OCI-LY3 (cell line): ENCODE results near the gene RPS6KA1.

Experiments used
- EZH2phosphoT487 ChIP-seq: fragments of 200-600 bp; shearing (Covaris generic); IDR thresholded peaks from 2 replicates; pipeline ENCODE4 v1.6.1; 2018; ENCODE audit warnings: antibody characterized with exemption, mixed run types, low read depth
- TF ChIP-seq, protein P1 (sequence below): fragments of 200-600, 300-600 bp; sonication (generic); IDR thresholded peaks from 2 replicates; pipeline ENCODE4 v1.5.1; 2014; ENCODE audit warnings: antibody characterized with exemption, low read length, low read depth

DNA sequence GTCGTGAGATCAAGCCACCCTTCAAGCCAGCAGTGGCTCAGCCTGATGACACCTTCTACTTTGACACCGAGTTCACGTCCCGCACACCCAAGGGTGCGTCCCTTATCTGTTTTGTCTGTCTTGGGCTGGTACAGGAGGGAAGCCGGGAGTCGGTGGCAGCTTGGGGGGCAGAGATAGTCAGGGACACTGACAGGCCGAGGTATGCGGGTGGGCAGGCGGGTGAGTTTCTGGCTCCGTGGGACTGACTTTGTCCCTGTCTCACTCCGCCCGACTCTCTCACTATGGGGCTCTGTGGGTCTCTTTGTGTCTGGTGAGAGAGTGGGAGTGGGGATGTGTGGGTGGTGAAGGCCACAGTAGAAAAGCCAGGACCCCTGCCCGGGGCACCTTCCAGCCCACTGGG is 27.4 kb downstream of the RPS6KA1 start:
- TF ChIP-seq, protein P1, sequence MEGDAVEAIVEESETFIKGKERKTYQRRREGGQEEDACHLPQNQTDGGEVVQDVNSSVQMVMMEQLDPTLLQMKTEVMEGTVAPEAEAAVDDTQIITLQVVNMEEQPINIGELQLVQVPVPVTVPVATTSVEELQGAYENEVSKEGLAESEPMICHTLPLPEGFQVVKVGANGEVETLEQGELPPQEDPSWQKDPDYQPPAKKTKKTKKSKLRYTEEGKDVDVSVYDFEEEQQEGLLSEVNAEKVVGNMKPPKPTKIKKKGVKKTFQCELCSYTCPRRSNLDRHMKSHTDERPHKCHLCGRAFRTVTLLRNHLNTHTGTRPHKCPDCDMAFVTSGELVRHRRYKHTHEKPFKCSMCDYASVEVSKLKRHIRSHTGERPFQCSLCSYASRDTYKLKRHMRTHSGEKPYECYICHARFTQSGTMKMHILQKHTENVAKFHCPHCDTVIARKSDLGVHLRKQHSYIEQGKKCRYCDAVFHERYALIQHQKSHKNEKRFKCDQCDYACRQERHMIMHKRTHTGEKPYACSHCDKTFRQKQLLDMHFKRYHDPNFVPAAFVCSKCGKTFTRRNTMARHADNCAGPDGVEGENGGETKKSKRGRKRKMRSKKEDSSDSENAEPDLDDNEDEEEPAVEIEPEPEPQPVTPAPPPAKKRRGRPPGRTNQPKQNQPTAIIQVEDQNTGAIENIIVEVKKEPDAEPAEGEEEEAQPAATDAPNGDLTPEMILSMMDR: no peak
- no peak for TF ChIP-seq EZH2phosphoT487
